IMR-90 (cell line): ENCODE results near the gene AMT. TPM values are rescaled to one million over a fixed set of nuclear protein-coding genes. Genes with fewer than 3 reads are reported as not detected.
A peak's percentile ranks its signal among the peaks of the same experiment; 100 is the strongest.

ENCODE experiments used
- ATAC-seq: fragments of 200-7000 bp; cut with Tn5 transposase; 2 replicates; pipeline ENCODE4 v1.9.1; 2020; ENCODE audit warnings: low read depth, mild to moderate bottlenecking, moderate library complexity
- BruUV-seq: library from RNA; stranded (reverse); fragments of 400-500 nt; replicated peaks from 2 replicates; lab custom pipeline; 2021; lab: Mats Ljungman, UMichigan
- CTCF ChIA-PET: fragments of 300-600 bp; formaldehyde crosslinking; extraction: SDS; loops from one replicate; lab custom pipeline; 2021; ENCODE audit warnings: antibody characterized with exemption; lab: Yijun Ruan, JAX
- POLR2A ChIA-PET: fragments of 300-600 bp; sonication (Branson Sonifier 250); formaldehyde crosslinking; loops from one replicate; lab custom pipeline; 2022; ENCODE audit warnings: antibody characterized with exemption; ENCODE audit not compliant: unreplicated experiment; lab: Charles Lee
- DNase-seq: peaks from one replicate; pipeline ENCODE4 v3.0.0; 2013
- H2AFZ ChIP-seq: replicated peaks from 2 replicates; pipeline ENCODE3; 2013; ENCODE audit warnings: low read length, mild to moderate bottlenecking; ENCODE audit not compliant: poor library complexity
- H2AK5ac ChIP-seq: 2 replicates; pipeline ENCODE4 v1.6.1; 2013; ENCODE audit warnings: low read depth, low read length, inconsistent platforms
- H2AK9ac ChIP-seq: replicated peaks from 2 replicates; pipeline ENCODE3; 2013; ENCODE audit warnings: mild to moderate bottlenecking, low read depth, low read length, moderate library complexity; ENCODE audit not compliant: poor library complexity
- H2BK120ac ChIP-seq: 2 replicates; pipeline ENCODE4 v1.6.1; 2013; ENCODE audit warnings: low read depth, low read length, inconsistent platforms
- H2BK15ac ChIP-seq: 3 replicates; pipeline ENCODE4 v1.6.1; 2013; ENCODE audit warnings: low read depth, low read length, inconsistent platforms
- H2BK20ac ChIP-seq: 2 replicates; pipeline ENCODE4 v1.6.1; 2013; ENCODE audit warnings: low read depth, mild to moderate bottlenecking, inconsistent platforms, low read length, moderate library complexity
- H2BK5ac ChIP-seq: 2 replicates; pipeline ENCODE4 v1.6.1; 2013; ENCODE audit warnings: mild to moderate bottlenecking, low read depth, low read length, inconsistent platforms; ENCODE audit not compliant: poor library complexity, severe bottlenecking
- H3K14ac ChIP-seq: replicated peaks from 2 replicates; pipeline ENCODE4 v1.6.1; 2013; ENCODE audit warnings: low read depth, low read length, inconsistent platforms
- H3K18ac ChIP-seq: 2 replicates; pipeline ENCODE4 v1.6.1; 2013; ENCODE audit warnings: low read depth, low read length, control low read depth
- H3K23ac ChIP-seq: 2 replicates; pipeline ENCODE4 v1.6.1; 2013; ENCODE audit warnings: low read depth, low read length, inconsistent platforms
- H3K27ac ChIP-seq: 2 replicates; pipeline ENCODE4 v1.5.1; 2013; ENCODE audit warnings: mild to moderate bottlenecking, control low read depth, low read length; ENCODE audit not compliant: insufficient read depth
- H3K27me3 ChIP-seq: 2 replicates; pipeline ENCODE4 v1.6.1; 2013; ENCODE audit warnings: low read length; ENCODE audit not compliant: control insufficient read depth, insufficient read depth
- H3K36me3 ChIP-seq: 2 replicates; pipeline ENCODE4 v1.6.1; 2013; ENCODE audit warnings: low read length, mixed read lengths; ENCODE audit not compliant: control insufficient read depth, insufficient read depth
- H3K4ac ChIP-seq: 2 replicates; pipeline ENCODE4 v1.6.1; 2013; ENCODE audit warnings: low read depth, low read length, inconsistent platforms
- H3K4me1 ChIP-seq: 2 replicates; pipeline ENCODE4 v1.6.1; 2013; ENCODE audit warnings: low read length, mixed read lengths; ENCODE audit not compliant: control insufficient read depth, insufficient read depth
- H3K4me2 ChIP-seq: 2 replicates; pipeline ENCODE4 v1.6.1; 2013; ENCODE audit warnings: low read depth, mild to moderate bottlenecking, control low read depth, low read length, moderate library complexity
- H3K4me3 ChIP-seq: 2 replicates; pipeline ENCODE4 v1.5.1; 2013; ENCODE audit warnings: low read depth, mild to moderate bottlenecking, control low read depth, low read length, moderate library complexity; ENCODE audit not compliant: insufficient read depth
- H3K56ac ChIP-seq: 2 replicates; pipeline ENCODE4 v1.6.1; 2013; ENCODE audit warnings: low read length, inconsistent platforms; ENCODE audit not compliant: insufficient read depth; ENCODE audit errors: extremely low read depth
- H3K79me1 ChIP-seq, 2 experiments: 2 replicates each; pipeline ENCODE4 v1.6.1; 2013; ENCODE audit warnings: low read length in 2 of 2, inconsistent platforms in 1 of 2, low read depth in 1 of 2
- H3K9ac ChIP-seq: 2 replicates; pipeline ENCODE4 v1.6.1; 2013; ENCODE audit warnings: low read depth, low read length, control low read depth
- H3K9me1 ChIP-seq: 2 replicates; pipeline ENCODE4 v1.6.1; 2013; ENCODE audit warnings: low read length, inconsistent platforms; ENCODE audit not compliant: insufficient read depth
- H3K9me3 ChIP-seq: 2 replicates; pipeline ENCODE4 v1.6.1; 2013; ENCODE audit warnings: low read length; ENCODE audit not compliant: control insufficient read depth, insufficient read depth
- H4K20me1 ChIP-seq: 2 replicates; pipeline ENCODE4 v1.6.1; 2013; ENCODE audit warnings: low read length, inconsistent platforms; ENCODE audit not compliant: insufficient read depth
- H4K5ac ChIP-seq: 2 replicates; pipeline ENCODE4 v1.6.1; 2013; ENCODE audit warnings: mild to moderate bottlenecking, low read depth, low read length, control low read depth
- H4K8ac ChIP-seq, 2 experiments: 2 replicates each; pipeline ENCODE4 v1.6.1; 2013; ENCODE audit warnings: low read depth in 2 of 2, low read length in 2 of 2, control low read depth in 1 of 2, inconsistent platforms in 1 of 2
- H4K91ac ChIP-seq: 2 replicates; pipeline ENCODE4 v1.6.1; 2013; ENCODE audit warnings: low read depth, low read length, inconsistent platforms; ENCODE audit not compliant: insufficient read depth
- BHLHE40 ChIP-seq: fragments of 150-350 bp; IDR thresholded peaks from 2 replicates; pipeline ENCODE4 v1.6.1; 2016; ENCODE audit warnings: mild to moderate bottlenecking, low read depth, low read length
- CEBPB ChIP-seq: IDR thresholded peaks from 2 replicates; pipeline ENCODE4 v1.6.1; 2012; ENCODE audit warnings: low read depth, low read length, improper control_type of control experiment
- ELK1 ChIP-seq: fragments of 150-350 bp; IDR thresholded peaks from 2 replicates; pipeline ENCODE4 v1.6.1; 2016; ENCODE audit warnings: low read depth, mild to moderate bottlenecking, low read length, moderate library complexity, borderline replicate concordance
- FOS ChIP-seq: fragments of 150-350 bp; IDR thresholded peaks from 2 replicates; pipeline ENCODE4 v1.6.1; 2016; ENCODE audit warnings: low read depth, low read length
- MAFK ChIP-seq: IDR thresholded peaks from 2 replicates; pipeline ENCODE4 v1.6.1; 2012; ENCODE audit warnings: low read depth, low read length, improper control_type of control experiment
- MAZ ChIP-seq: IDR thresholded peaks from 2 replicates; pipeline ENCODE4 v1.6.1; 2012; ENCODE audit warnings: low read depth, mild to moderate bottlenecking, low read length, improper control_type of control experiment, moderate library complexity, borderline replicate concordance
- MXI1 ChIP-seq: IDR thresholded peaks from 2 replicates; pipeline ENCODE4 v1.6.1; 2012; ENCODE audit warnings: low read depth, mild to moderate bottlenecking, low read length, moderate library complexity, borderline replicate concordance
- NFE2L2 ChIP-seq: fragments of 150-350 bp; IDR thresholded peaks from 2 replicates; pipeline ENCODE4 v1.6.1; 2016; ENCODE audit warnings: low read depth, mild to moderate bottlenecking, low read length
- POLR2A ChIP-seq: IDR thresholded peaks from 2 replicates; pipeline ENCODE4 v1.6.1; 2012; ENCODE audit warnings: mild to moderate bottlenecking, low read depth, low read length
- RAD21 ChIP-seq: IDR thresholded peaks from 2 replicates; pipeline ENCODE4 v1.6.1; 2012; ENCODE audit warnings: low read length, improper control_type of control experiment
- SMC3 ChIP-seq: fragments of 150-350 bp; IDR thresholded peaks from 2 replicates; pipeline ENCODE4 v1.6.1; 2016; ENCODE audit warnings: low read depth, mild to moderate bottlenecking, antibody characterized with exemption, low read length, moderate library complexity
- USF2 ChIP-seq: fragments of 150-350 bp; IDR thresholded peaks from 2 replicates; pipeline ENCODE4 v1.6.1; 2017; ENCODE audit warnings: mild to moderate bottlenecking, antibody characterized with exemption, low read length, low read depth
- WGBS, 2 experiments: methylation state at CpG; one replicate each; pipeline versions ENCODE4 v1.1.5 to v1.1.7; 2013; ENCODE audit warnings: missing lambda C conversion rate in 2 of 2; ENCODE audit not compliant: insufficient read length in 1 of 2; ENCODE audit errors: extremely low coverage in 2 of 2; 5-methylcytosine and 5-hydroxymethylcytosine counted together
- dilution Hi-C: fragments of 300-500 bp; cut with HindIII; formaldehyde crosslinking; loops from one replicate; pipeline ENCODE4 v1.14.3; 2018; ENCODE audit warnings: low sequenced_read_pairs; ENCODE audit not compliant: unreplicated experiment
- in situ Hi-C: fragments of 300-500 bp; cut with MboI; formaldehyde crosslinking; loops from 3 replicates; pipeline ENCODE4 v1.14.3; 2019; ENCODE audit warnings: low sequenced_read_pairs, inconsistent platforms, mixed read lengths
- intact Hi-C: fragments of 100-400 bp; cut with micrococcal nuclease; formaldehyde crosslinking; loops from 2 replicates; pipeline ENCODE4 v1.10.0; 2022
- polyA plus RNA-seq, 3 experiments: library from polyadenylated mRNA; depleted of rRNA; stranded (reverse); fragments of >200 nt; gene quantifications; 2 replicates each; pipeline ENCODE4 v1.2.3, GENCODE V29; 2012; ENCODE audit warnings: low replicate concordance in 1 of 3
- total RNA-seq: library from RNA; depleted of rRNA; stranded (reverse); fragments of >200 nt; gene quantifications from 2 replicates; pipeline ENCODE4 v1.2.3, GENCODE V29; 2012

The AMT gene
- total and polyA plus RNA-seq, 2 of the 4 experiments (the other 2 are of a cell fraction), result 0.36 to 5.5 TPM

GRCh38 chr3:49411968-49412631, 10.2 kb downstream of the AMT start, which contains the start of the genes RHOA and TCTA:
TSS of gene RHOA (minus strand) at chr3:49411976. CDS start at chr3:49375589, 36,387 bp downstream.
TSS of gene TCTA (plus strand) at chr3:49412423. CDS start at chr3:49412427, 4 bp downstream.
- H3K9ac ChIP-seq, result peak within 1 kb of the TSS; percentile 97
- peak within 1 kb of the TSS; percentile 69 for H2BK120ac ChIP-seq
- peak within 1 kb of the TSS; percentile 98 for H3K14ac ChIP-seq
- no peaks in the 10 kb centered on the region for H3K9me3 ChIP-seq
- peak within 1 kb of the TSS; percentile 98 for H3K4ac ChIP-seq
- H3K4me1 ChIP-seq, result peaks cover 9% of the 10 kb centered on the region
- peak within 1 kb of the TSS; percentile 97 for H2BK5ac ChIP-seq
- H3K9me1 ChIP-seq, result peaks cover 23% of the 10 kb centered on the region
- H3K36me3 ChIP-seq, result peaks cover 19% of the 10 kb centered on the region
- peaks cover 12 to 46% of the 10 kb centered on the region in 2 experiments; a peak in 3 of 4 replicates for H3K79me1 ChIP-seq
- ATAC-seq (peak; percentile 91), DNase-seq (peak; percentile 100)
- H3K4me3 ChIP-seq, result peak within 1 kb of the TSS; percentile 78
- peak within 1 kb of the TSS; percentile 95 to 97 for H4K8ac ChIP-seq
- peak within 1 kb of the TSS; percentile 100 for H2AK5ac ChIP-seq
- H3K27me3 ChIP-seq, result no peaks in the 10 kb centered on the region
- H3K23ac ChIP-seq, result peak within 1 kb of the TSS; percentile 94
- H2BK20ac ChIP-seq, result no peak within 1 kb of the TSS; the same call in 1 of the 2 replicates
- H4K91ac ChIP-seq, result peak within 1 kb of the TSS; percentile 97
- intact Hi-C loops, result loop anchor here (2.0 to 5.0 kb wide), 3 partner anchors 49 to 260 kb away; partner anchors contain the start of genes APEH and USP4
- peak within 1 kb of the TSS; percentile 96 for H3K27ac ChIP-seq
- H3K18ac ChIP-seq, result peak within 1 kb of the TSS; percentile 65
- POLR2A ChIA-PET, result interaction anchor here (0.6 to 1.1 kb wide), 6 partner anchors 9 to 120 kb away, joined by 3 to 6 read pairs (median 3); no protein-coding TSS in a partner anchor
- peak within 1 kb of the TSS; percentile 34; the same call in 1 of the 3 replicates for H2BK15ac ChIP-seq
- H3K4me2 ChIP-seq, result peak within 1 kb of the TSS; percentile 98
- WGBS, 2 experiments, result 0% methylated on average over 31 of the region's 62 CpGs; no CpG with 5 or more reads in 1 of the 2 experiments
- in situ Hi-C loops, result loop anchor here (5.0 kb wide), 1 partner anchor 60 kb away; no protein-coding TSS in a partner anchor
- peaks cover 41% of the 10 kb centered on the region for H4K20me1 ChIP-seq
- H3K56ac ChIP-seq, result peak within 1 kb of the TSS; percentile 91
- TF ChIP-seq CEBPB, result peak; percentile 85
- TF ChIP-seq ELK1, result no peak
- TF ChIP-seq POLR2A, result peak; percentile 97
- TF ChIP-seq FOS, result no peak
- TF ChIP-seq MXI1, result peak; percentile 90
- TF ChIP-seq BHLHE40, result peak; percentile 56
- TF ChIP-seq RAD21, result no peak
- TF ChIP-seq SMC3, result no peak
- no peak for TF ChIP-seq NFE2L2
- TF ChIP-seq MAZ, result peak; percentile 70
- no peak for TF ChIP-seq MAFK
- TF ChIP-seq USF2, result peak; percentile 66
- peak within 1 kb of the TSS; percentile 99 for H2AK9ac ChIP-seq
- H4K5ac ChIP-seq, result peak within 1 kb of the TSS; percentile 81
- peak within 1 kb of the TSS; percentile 93 for H2AFZ ChIP-seq
- CTCF ChIA-PET, result no interaction called here
- dilution Hi-C loops, result no loop called here
- BruUV-seq, result no TSS peak
